Tibial nerve (tissue), 4 donors: Measurements from ENCODE around the gene DPP10.

Source experiments
- EP300 ChIP-seq, 2 donors: sonication (generic); formaldehyde crosslinking; IDR thresholded peaks; one replicate each; pipeline ENCODE4 v1.6.1; 2017; ENCODE audit warnings: antibody characterized with exemption in 2 of 2, mild to moderate bottlenecking in 1 of 2
- POLR2A ChIP-seq, 2 donors: fragments of 450-650 bp; IDR thresholded peaks; one replicate each; pipeline ENCODE4 v1.6.1; 2017; ENCODE audit warnings: antibody characterized with exemption in 2 of 2, mild to moderate bottlenecking in 2 of 2, moderate library complexity in 2 of 2
- TF ChIP-seq, protein P1 (sequence below), 5 experiments: fragments of 200-600 bp in 3 of 5; fragments of 450-650 bp in 2 of 5; sonication (generic) in 3 of 5; IDR thresholded peaks; one replicate each; pipeline ENCODE4 v1.5.1; 2016 to 2019; ENCODE audit warnings: antibody characterized with exemption in 5 of 5, mild to moderate bottlenecking in 3 of 5, moderate library complexity in 2 of 5

DNA sequence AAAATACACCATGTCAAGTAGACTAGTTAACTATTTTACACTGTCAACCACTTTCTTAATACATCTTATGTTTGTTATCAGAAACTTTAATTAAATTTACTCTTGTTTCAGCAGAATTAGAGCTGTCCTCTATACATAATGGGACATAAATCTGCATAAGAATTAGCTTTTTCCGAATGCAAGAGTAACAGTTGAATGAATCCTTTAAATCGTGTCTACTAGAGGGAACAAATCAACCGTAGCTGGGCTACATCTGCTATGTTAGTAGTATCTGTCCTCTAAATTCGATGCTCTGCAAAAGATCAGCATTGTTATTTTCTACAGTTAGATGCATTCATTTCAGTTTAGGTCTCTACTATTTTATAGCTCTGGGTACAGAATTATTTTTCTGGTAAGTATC is 1090.6 kb downstream of the DPP10 start:
- TF ChIP-seq, protein P1, sequence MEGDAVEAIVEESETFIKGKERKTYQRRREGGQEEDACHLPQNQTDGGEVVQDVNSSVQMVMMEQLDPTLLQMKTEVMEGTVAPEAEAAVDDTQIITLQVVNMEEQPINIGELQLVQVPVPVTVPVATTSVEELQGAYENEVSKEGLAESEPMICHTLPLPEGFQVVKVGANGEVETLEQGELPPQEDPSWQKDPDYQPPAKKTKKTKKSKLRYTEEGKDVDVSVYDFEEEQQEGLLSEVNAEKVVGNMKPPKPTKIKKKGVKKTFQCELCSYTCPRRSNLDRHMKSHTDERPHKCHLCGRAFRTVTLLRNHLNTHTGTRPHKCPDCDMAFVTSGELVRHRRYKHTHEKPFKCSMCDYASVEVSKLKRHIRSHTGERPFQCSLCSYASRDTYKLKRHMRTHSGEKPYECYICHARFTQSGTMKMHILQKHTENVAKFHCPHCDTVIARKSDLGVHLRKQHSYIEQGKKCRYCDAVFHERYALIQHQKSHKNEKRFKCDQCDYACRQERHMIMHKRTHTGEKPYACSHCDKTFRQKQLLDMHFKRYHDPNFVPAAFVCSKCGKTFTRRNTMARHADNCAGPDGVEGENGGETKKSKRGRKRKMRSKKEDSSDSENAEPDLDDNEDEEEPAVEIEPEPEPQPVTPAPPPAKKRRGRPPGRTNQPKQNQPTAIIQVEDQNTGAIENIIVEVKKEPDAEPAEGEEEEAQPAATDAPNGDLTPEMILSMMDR (IDR thresholded peaks at IDR 0.05), result no peak
- no peak for TF ChIP-seq POLR2A (IDR thresholded peaks at IDR 0.05)
- no peak for TF ChIP-seq EP300 (IDR thresholded peaks at IDR 0.05)
